H9 (cell line): ENCODE measurements around the gene RASSF9. TPM values are rescaled to one million over a fixed set of nuclear protein-coding genes. Genes with fewer than 3 reads are reported as not detected.

Experiments used
- DNase-seq: peaks from one replicate; pipeline ENCODE4 v3.0.0-alpha.2; 2017
- H2AFZ ChIP-seq: one replicate; pipeline ENCODE4 v1.6.1; 2013; ENCODE audit warnings: mild to moderate bottlenecking, low read length, control low read depth, moderate library complexity
- H2AK5ac ChIP-seq: 2 replicates; pipeline ENCODE4 v1.6.1; 2013; ENCODE audit warnings: low read length, control low read depth, mixed read lengths; ENCODE audit not compliant: insufficient read length
- H2BK120ac ChIP-seq: one replicate; pipeline ENCODE4 v1.6.1; 2013; ENCODE audit warnings: low read depth, mild to moderate bottlenecking, low read length, control low read depth, inconsistent platforms; ENCODE audit not compliant: poor library complexity, severe bottlenecking
- H2BK12ac ChIP-seq: 2 replicates; pipeline ENCODE4 v1.6.1; 2013; ENCODE audit warnings: low read length, control low read depth, mixed read lengths, low read depth; ENCODE audit not compliant: insufficient read length
- H2BK15ac ChIP-seq: 2 replicates; pipeline ENCODE4 v1.6.1; 2013; ENCODE audit warnings: low read depth, low read length, control low read depth
- H2BK20ac ChIP-seq: one replicate; pipeline ENCODE4 v1.6.1; 2013; ENCODE audit warnings: low read depth, mild to moderate bottlenecking, low read length, control low read depth, inconsistent platforms; ENCODE audit not compliant: poor library complexity, severe bottlenecking
- H2BK5ac ChIP-seq: 2 replicates; pipeline ENCODE4 v1.6.1; 2013; ENCODE audit warnings: low read length, control low read depth, mixed read lengths; ENCODE audit not compliant: insufficient read length
- H3K14ac ChIP-seq: 2 replicates; pipeline ENCODE4 v1.6.1; 2013; ENCODE audit warnings: low read length, control low read depth; ENCODE audit not compliant: insufficient read depth
- H3K18ac ChIP-seq: 2 replicates; pipeline ENCODE4 v1.6.1; 2013; ENCODE audit warnings: low read depth, mild to moderate bottlenecking, mixed read lengths, low read length, control low read depth; ENCODE audit not compliant: insufficient read length
- H3K23ac ChIP-seq: 2 replicates; pipeline ENCODE4 v1.6.1; 2013; ENCODE audit warnings: low read length, control low read depth, mixed read lengths, low read depth; ENCODE audit not compliant: insufficient read length
- H3K23me2 ChIP-seq: 2 replicates; pipeline ENCODE4 v1.6.1; 2013; ENCODE audit warnings: low read depth, mild to moderate bottlenecking, mixed read lengths, low read length, control low read depth; ENCODE audit not compliant: insufficient read length, poor library complexity, severe bottlenecking
- H3K27ac ChIP-seq: 2 replicates; pipeline ENCODE4 v1.5.1; 2013; ENCODE audit warnings: low read length, control low read depth, mixed read lengths, low read depth; ENCODE audit not compliant: insufficient read length
- H3K27me3 ChIP-seq: 2 replicates; pipeline ENCODE4 v1.6.1; 2013; ENCODE audit warnings: low read length, control low read depth, inconsistent platforms; ENCODE audit not compliant: insufficient read depth
- H3K4ac ChIP-seq: 2 replicates; pipeline ENCODE4 v1.6.1; 2013; ENCODE audit warnings: low read depth, mild to moderate bottlenecking, control low read depth, inconsistent platforms, low read length, moderate library complexity
- H3K4me1 ChIP-seq: 2 replicates; pipeline ENCODE4 v1.6.1; 2013; ENCODE audit warnings: low read length, control low read depth, inconsistent platforms; ENCODE audit not compliant: insufficient read depth
- H3K4me2 ChIP-seq: 2 replicates; pipeline ENCODE4 v1.6.1; 2013; ENCODE audit warnings: low read length, control low read depth, mixed read lengths; ENCODE audit not compliant: insufficient read length, insufficient read depth
- H3K56ac ChIP-seq: 2 replicates; pipeline ENCODE4 v1.6.1; 2013; ENCODE audit warnings: low read depth, mild to moderate bottlenecking, mixed read lengths, low read length, control low read depth; ENCODE audit not compliant: insufficient read length
- H3K79me1 ChIP-seq: 2 replicates; pipeline ENCODE4 v1.6.1; 2013; ENCODE audit warnings: low read depth, mild to moderate bottlenecking, moderate library complexity, low read length, control low read depth, inconsistent platforms; ENCODE audit not compliant: insufficient read depth, poor library complexity, severe bottlenecking
- H3K79me2 ChIP-seq: 2 replicates; pipeline ENCODE4 v1.6.1; 2013; ENCODE audit warnings: low read length, control low read depth, inconsistent platforms; ENCODE audit not compliant: insufficient read depth
- H3K9ac ChIP-seq: 2 replicates; pipeline ENCODE4 v1.6.1; 2013; ENCODE audit warnings: low read length, control low read depth, mixed read lengths; ENCODE audit not compliant: insufficient read length; ENCODE audit errors: extremely low read depth
- H3K9me3 ChIP-seq: one replicate; pipeline ENCODE4 v1.6.1; 2013; ENCODE audit warnings: low read depth, low read length, inconsistent platforms; ENCODE audit not compliant: control insufficient read depth
- H3T11ph ChIP-seq: one replicate; pipeline ENCODE4 v1.6.1; 2013; ENCODE audit warnings: mild to moderate bottlenecking, low read length, control low read depth, inconsistent platforms
- H4K20me1 ChIP-seq: one replicate; pipeline ENCODE4 v1.6.1; 2013; ENCODE audit not compliant: control insufficient read depth, insufficient read length, insufficient read depth
- H4K5ac ChIP-seq: 2 replicates; pipeline ENCODE4 v1.6.1; 2013; ENCODE audit warnings: low read depth, mild to moderate bottlenecking, mixed read lengths, low read length, control low read depth; ENCODE audit not compliant: insufficient read length
- H4K8ac ChIP-seq: replicated peaks from 2 replicates; pipeline ENCODE4 v1.6.1; 2013; ENCODE audit warnings: low read length, control low read depth, mixed read lengths, low read depth; ENCODE audit not compliant: insufficient read length
- H4K91ac ChIP-seq: 2 replicates; pipeline ENCODE4 v1.6.1; 2013; ENCODE audit warnings: low read depth, mild to moderate bottlenecking, moderate library complexity, mixed read lengths, low read length, control low read depth; ENCODE audit not compliant: insufficient read length
- H3K27ac Mint-ChIP-seq, 3 experiments: 2 replicates in 2 of 3; 3 replicates in 1 of 3; pipeline ENCODE4 v1.8.0; 2020 to 2021; ENCODE audit warnings: mixed read lengths in 3 of 3, mild to moderate bottlenecking in 1 of 3, moderate library complexity in 1 of 3
- H3K27me3 Mint-ChIP-seq: 2 replicates; pipeline ENCODE4 v1.8.0; 2021; ENCODE audit warnings: low read depth, mild to moderate bottlenecking, moderate library complexity, mixed read lengths
- H3K36me3 Mint-ChIP-seq, 3 experiments: 2 replicates in 2 of 3; 3 replicates in 1 of 3; pipeline ENCODE4 v1.8.0; 2020 to 2021; ENCODE audit warnings: low read depth in 3 of 3, mixed read lengths in 3 of 3; ENCODE audit not compliant: insufficient read depth in 1 of 3
- H3K4me1 Mint-ChIP-seq, 2 experiments: 2 replicates each; pipeline ENCODE4 v1.8.0; 2020; ENCODE audit warnings: mixed read lengths in 2 of 2
- H3K4me3 Mint-ChIP-seq, 2 experiments: 2 replicates in 1 of 2; 3 replicates in 1 of 2; pipeline ENCODE4 v1.8.0; 2020 to 2021; ENCODE audit warnings: mild to moderate bottlenecking in 2 of 2, mixed read lengths in 2 of 2, moderate library complexity in 1 of 2
- H3K9me3 Mint-ChIP-seq, 2 experiments: 2 replicates in 1 of 2; 3 replicates in 1 of 2; pipeline ENCODE4 v1.8.0; 2020; ENCODE audit warnings: mild to moderate bottlenecking in 2 of 2, mixed read lengths in 2 of 2, moderate library complexity in 1 of 2
- CTCF ChIP-seq: fragments of 200-600 bp; sonication (generic); conservative IDR thresholded peaks from 3 replicates; pipeline ENCODE4 v1.8.0; 2021; ENCODE audit warnings: antibody characterized with exemption, mild to moderate bottlenecking
- total RNA-seq: library from RNA; stranded (reverse); gene quantifications from 2 replicates; pipeline ENCODE4 v1.2.1, GENCODE V29; 2021

The RASSF9 gene
- total RNA-seq, 1 experiment from 2014 or later, result 0.04 TPM

GRCh38 chr12:85781766-85782165 is 54.4 kb downstream of the RASSF9 start:
- Mint-ChIP-seq H3K4me1 (peaks cover 23 to 27% of the 10 kb centered on the region in 2 experiments), H3K4me3 (no peak overlapping the region), H3K9me3 (peaks cover 3 to 9% of the 10 kb centered on the region in 2 experiments; a peak in 4 of 5 replicates), H3K27me3 (no peaks in the 10 kb centered on the region), H3K36me3 (peaks cover 5 to 11% (median 6%) of the 10 kb centered on the region in 3 experiments; a peak in 6 of 7 replicates), H3K27ac (no peak overlapping the region)
- Histone ChIP-seq H3K4me1 (peaks cover 3% of the 10 kb centered on the region; the same call in 1 of the 2 replicates), H3K9me3 (no peaks in the 10 kb centered on the region), H3K14ac (no peak overlapping the region), H3K9ac (no peak overlapping the region), H3K23ac (no peak overlapping the region), H2AK5ac (no peak overlapping the region), H2AFZ (no peak overlapping the region), H3K27me3 (no peaks in the 10 kb centered on the region), H3T11ph (no peak overlapping the region), H2BK15ac (no peak overlapping the region), H2BK120ac (no peak overlapping the region), H3K56ac (no peak overlapping the region), H3K4ac (no peak overlapping the region), H2BK12ac (no peak overlapping the region), H4K5ac (no peak overlapping the region), H3K27ac (no peak overlapping the region), H3K4me2 (no peak overlapping the region), H4K8ac (no peak overlapping the region), H2BK5ac (no peak overlapping the region), H3K79me1 (no peaks in the 10 kb centered on the region), H4K20me1 (no peaks in the 10 kb centered on the region), H3K23me2 (no peaks in the 10 kb centered on the region), H4K91ac (no peak overlapping the region), H2BK20ac (no peak overlapping the region), H3K18ac (no peak overlapping the region), H3K79me2 (no peaks in the 10 kb centered on the region)
- no peak for TF ChIP-seq CTCF
- no peak for DNase-seq
